Measurements from ENCODE around the gene TMEM123. TPM values are rescaled to one million over a fixed set of nuclear protein-coding genes. Genes with fewer than 3 reads are reported as not detected.

TMEM123 gene
- total and polyA plus RNA-seq, 2 donors (not counting 3 experiments of a cell fraction or from before 2014, with no cell fraction given), result 201 to 257 TPM

DNA sequence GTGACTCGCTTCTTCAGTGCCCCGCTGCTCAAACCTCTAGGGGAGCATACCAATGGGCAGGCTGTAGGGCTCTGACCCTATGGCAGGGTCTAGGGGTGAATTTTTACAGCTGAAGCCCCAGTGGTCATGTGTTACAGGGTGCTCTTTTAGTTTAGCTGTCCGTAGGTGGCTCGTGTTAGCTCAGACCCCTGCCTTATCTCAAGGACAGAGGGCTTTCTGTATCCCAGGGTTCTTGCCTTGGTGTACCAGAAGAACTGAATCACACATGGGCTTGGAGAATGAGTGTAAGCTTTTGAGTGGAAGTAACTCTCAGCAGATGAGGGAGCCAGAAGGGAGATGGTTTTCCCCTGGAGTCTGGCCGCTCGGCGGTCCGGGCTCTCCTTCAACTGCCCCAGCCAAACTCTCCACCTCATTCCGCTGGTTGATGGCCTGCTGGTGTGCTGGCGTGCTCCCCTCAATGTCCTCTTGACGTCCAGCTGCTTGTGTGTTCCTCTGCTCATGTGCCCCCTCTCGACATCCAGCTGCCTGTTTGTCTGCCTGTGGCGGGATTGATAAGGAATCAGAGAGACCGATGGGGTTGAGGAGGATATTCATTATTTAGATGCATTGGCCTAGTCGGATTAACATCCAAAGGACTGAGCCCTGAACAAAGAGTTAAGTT, 68.0 kb downstream of the TMEM123 start:
- CTCF ChIA-PET, result interaction anchor here (0.9 to 1.6 kb wide), 7 partner anchors 9 to 282 kb away, joined by 3 to 4 read pairs (median 3); no protein-coding TSS in a partner anchor

GRCh38 chr11:102383839-102384238, 68.7 kb downstream of the TMEM123 start:
- intact Hi-C loops (cut with micrococcal nuclease) (loop anchor here (2.0 kb wide), 1 partner anchor 37 kb away; the partner anchor contains the start of gene BIRC2), dilution Hi-C loops (cut with MboI; ENCODE audit: extremely low pct_ligation_motif_present, low sequenced_read_pairs) (no loop called here)
- ChIA-PET POLR2A (no interaction called here), CTCF (interaction anchor here (1.1 to 1.6 kb wide), 3 partner anchors 8 to 282 kb away, joined by 3 to 4 read pairs (median 3); no protein-coding TSS in a partner anchor)
- H3K9ac ChIP-seq (replicated peaks; ENCODE audit: extremely low read depth, insufficient read depth, low read length), result no peak overlapping the region
- peaks cover 1% of the 10 kb centered on the region for H3K79me2 ChIP-seq (ENCODE audit: control insufficient read depth, insufficient read depth, low read length)
- H3K36me3 ChIP-seq (ENCODE audit: control insufficient read depth in 2 of 2, extremely low read depth in 1 of 2, insufficient read depth in 2 of 2, low read length in 2 of 2), result peaks cover 6 to 8% of the 10 kb centered on the region in 2 experiments
- DNase-seq (ENCODE audit: low read depth, low spot score) (peak; percentile 83), FAIRE-seq (peak; percentile 67)
- no peak overlapping the region for H3K27ac ChIP-seq (ENCODE audit: insufficient read depth, low read depth, low read length)
- BruUV-seq (replicated peaks), result no TSS peak
- peaks cover 41% of the 10 kb centered on the region for H3K4me1 ChIP-seq (ENCODE audit: control insufficient read depth, extremely low read depth, insufficient read depth, low read length)
- peak overlapping the region; percentile 53 for H3K4me2 ChIP-seq (ENCODE audit: insufficient read depth, low read length)
- H4K20me1 ChIP-seq (replicated peaks; ENCODE audit: control insufficient read depth, extremely low read depth, insufficient read depth, low read length), result no peaks in the 10 kb centered on the region
- no peak overlapping the region for H2AFZ ChIP-seq (ENCODE audit: low read depth, low read length)
- peak; percentile 52 for TF ChIP-seq POLR2A (IDR thresholded peaks at IDR 0.05; ENCODE audit: low read depth, low read length)
- no peak for TF ChIP-seq POLR2AphosphoS5 (IDR thresholded peaks at IDR 0.05; ENCODE audit: insufficient read depth, low read depth, low read length)
- no peak overlapping the region for H3K4me3 ChIP-seq (replicated peaks in 1 of 3; ENCODE audit: insufficient read depth in 1 of 3, low read depth in 1 of 3, low read length in 3 of 3)
- H3K27me3 ChIP-seq (ENCODE audit: control insufficient read depth in 2 of 2, insufficient read depth in 2 of 2, low read length in 2 of 2), result no peaks in the 10 kb centered on the region
- H3K9me1 ChIP-seq (replicated peaks; ENCODE audit: control insufficient read depth, extremely low read depth, insufficient read depth, low read length), result no peaks in the 10 kb centered on the region
- H3K9me3 ChIP-seq (replicated peaks; ENCODE audit: control insufficient read depth, insufficient read depth, low read length), result no peaks in the 10 kb centered on the region

More for the DNA sequence above, 68.0 kb downstream of the TMEM123 start:
- peak overlapping the region; percentile 53 for H3K4me2 ChIP-seq (ENCODE audit: insufficient read depth, low read length)
- no peak overlapping the region for H2AFZ ChIP-seq (ENCODE audit: low read depth, low read length)
- intact Hi-C loops (cut with micrococcal nuclease) (loop anchor here (2.0 kb wide), 1 partner anchor 38 kb away; the partner anchor contains the start of gene BIRC2), dilution Hi-C loops (cut with MboI; ENCODE audit: extremely low pct_ligation_motif_present, low sequenced_read_pairs) (no loop called here)
- H3K4me3 ChIP-seq (replicated peaks in 1 of 3; ENCODE audit: insufficient read depth in 1 of 3, low read depth in 1 of 3, low read length in 3 of 3), result no peak overlapping the region
- no peaks in the 10 kb centered on the region for H4K20me1 ChIP-seq (replicated peaks; ENCODE audit: control insufficient read depth, extremely low read depth, insufficient read depth, low read length)
- H3K79me2 ChIP-seq (ENCODE audit: control insufficient read depth, insufficient read depth, low read length), result peaks cover 1% of the 10 kb centered on the region
- no peak overlapping the region for H3K9ac ChIP-seq (replicated peaks; ENCODE audit: extremely low read depth, insufficient read depth, low read length)
- peak overlapping the region; percentile 40 for H3K27ac ChIP-seq (ENCODE audit: insufficient read depth, low read depth, low read length)
- FAIRE-seq (no peak), DNase-seq (ENCODE audit: low read depth, low spot score) (peak; percentile 81)
- no TSS peak for BruUV-seq (replicated peaks)
- H3K9me3 ChIP-seq (replicated peaks; ENCODE audit: control insufficient read depth, insufficient read depth, low read length), result no peaks in the 10 kb centered on the region
- peaks cover 41% of the 10 kb centered on the region for H3K4me1 ChIP-seq (ENCODE audit: control insufficient read depth, extremely low read depth, insufficient read depth, low read length)
- no peaks in the 10 kb centered on the region for H3K27me3 ChIP-seq (ENCODE audit: control insufficient read depth in 2 of 2, insufficient read depth in 2 of 2, low read length in 2 of 2)
- no peaks in the 10 kb centered on the region for H3K9me1 ChIP-seq (replicated peaks; ENCODE audit: control insufficient read depth, extremely low read depth, insufficient read depth, low read length)
- TF ChIP-seq EZH2 (IDR thresholded peaks at IDR 0.05; ENCODE audit: borderline replicate concordance, low read depth, low read length, severe bottlenecking), result no peak
- TF ChIP-seq GATA2 (IDR thresholded peaks at IDR 0.05; ENCODE audit: insufficient read depth, insufficient read length, low read depth, low read length), result no peak
- no peak for TF ChIP-seq MYC (IDR thresholded peaks at IDR 0.05; ENCODE audit: low read depth, low read length)
- TF ChIP-seq FOS (IDR thresholded peaks at IDR 0.05; ENCODE audit: borderline replicate concordance, insufficient read depth, low read length), result no peak
- TF ChIP-seq POLR2A (IDR thresholded peaks at IDR 0.05; ENCODE audit: low read depth, low read length), result no peak
- H3K36me3 ChIP-seq (ENCODE audit: control insufficient read depth in 2 of 2, extremely low read depth in 1 of 2, insufficient read depth in 2 of 2, low read length in 2 of 2), result peaks cover 9 to 10% of the 10 kb centered on the region in 2 experiments
- POLR2A ChIA-PET, result no interaction called here
